IPS-20b (cell line): ENCODE results near the gene ZNF148.
"Not testable (repeated sequence)": the region's sequence is repeated elsewhere in the genome, so short reads cannot be mapped to it uniquely, and the experiment has no call there.

Source experiments
- H3K27ac ChIP-seq: one replicate; pipeline ENCODE4 v1.5.1; 2013; ENCODE audit warnings: low read length
- H3K27me3 ChIP-seq: 2 replicates; pipeline ENCODE4 v1.6.1; 2013; ENCODE audit warnings: mild to moderate bottlenecking, low read length, inconsistent platforms; ENCODE audit not compliant: insufficient read depth
- H3K36me3 ChIP-seq: 2 replicates; pipeline ENCODE4 v1.6.1; 2013; ENCODE audit warnings: low read depth, mild to moderate bottlenecking, inconsistent platforms, low read length, moderate library complexity; ENCODE audit not compliant: insufficient read depth
- H3K4me1 ChIP-seq: 2 replicates; pipeline ENCODE4 v1.6.1; 2013; ENCODE audit warnings: mild to moderate bottlenecking, control low read depth, inconsistent platforms, low read length, moderate library complexity; ENCODE audit not compliant: insufficient read depth
- H3K4me3 ChIP-seq: 2 replicates; pipeline ENCODE4 v1.5.1; 2013; ENCODE audit warnings: mild to moderate bottlenecking, low read length, inconsistent platforms
- H3K9ac ChIP-seq: 2 replicates; pipeline ENCODE4 v1.6.1; 2013; ENCODE audit warnings: low read depth, mild to moderate bottlenecking, inconsistent platforms, low read length, moderate library complexity
- H3K9me3 ChIP-seq: 2 replicates; pipeline ENCODE4 v1.6.1; 2013; ENCODE audit warnings: mild to moderate bottlenecking, low read depth, low read length, inconsistent platforms; ENCODE audit not compliant: insufficient read depth

ZNF148 gene

DNA sequence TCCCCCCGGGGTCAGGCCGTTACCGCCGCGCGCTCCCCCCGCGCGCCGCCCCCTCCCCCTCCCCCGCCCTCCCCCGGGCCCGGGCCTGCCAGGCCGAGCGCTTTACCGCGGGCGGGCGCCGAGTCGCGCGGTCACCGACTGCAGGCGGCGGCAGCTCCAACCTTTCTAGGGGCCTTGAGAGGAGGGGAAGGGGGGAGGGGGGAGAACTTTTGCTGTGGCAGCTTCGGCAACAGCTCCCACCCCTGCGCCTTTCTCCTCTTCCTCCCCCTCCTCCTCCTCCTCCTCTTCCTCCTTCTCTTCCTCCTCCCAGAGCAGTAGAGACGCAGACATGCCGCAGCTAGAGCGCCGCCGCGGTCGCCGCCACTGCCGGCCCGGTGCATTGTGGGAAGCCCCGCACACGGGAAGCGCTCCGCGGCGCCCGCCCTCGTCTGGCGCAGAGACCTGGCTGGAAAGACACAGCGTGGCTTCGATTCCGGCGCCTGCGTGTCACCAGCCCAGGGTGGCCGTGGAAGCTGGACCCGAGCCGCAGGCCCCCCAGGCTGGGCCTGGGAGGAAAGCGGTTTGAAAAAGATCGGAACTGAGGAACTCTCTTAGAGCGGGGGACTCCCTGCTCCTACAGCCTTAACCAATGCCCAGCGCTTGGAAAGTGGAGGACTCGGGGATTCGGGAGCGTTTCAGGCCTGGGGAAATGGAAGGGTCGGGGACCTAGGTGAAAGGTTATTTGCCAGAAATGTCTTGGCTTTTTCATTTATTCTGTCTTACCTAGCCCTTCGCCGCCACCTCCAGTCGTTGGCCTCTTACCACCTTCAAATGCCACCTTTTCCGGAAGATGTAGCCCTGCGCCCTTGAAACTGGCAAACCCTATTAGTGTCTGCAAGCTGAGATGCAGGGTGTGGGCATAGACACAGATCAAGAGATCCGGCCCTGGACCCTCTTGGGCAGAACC lies at the start of gene ZNF148:
ZNF148 (minus strand) TSS at position 330 of the 946 bp plus-strand sequence. CDS start 61,685 bp downstream, outside the sequence.
- Histone ChIP-seq H3K27me3 (no peaks in the 10 kb centered on the region), H3K9me3 (no peaks in the 10 kb centered on the region), H3K4me3 (peak within 1 kb of the TSS; percentile 97), H3K9ac (peak within 1 kb of the TSS; percentile 97), H3K36me3 (no peaks in the 10 kb centered on the region), H3K4me1 (peaks cover 11% of the 10 kb centered on the region; the same call in 1 of the 2 replicates), H3K27ac (peak within 1 kb of the TSS; percentile 86)

DNA sequence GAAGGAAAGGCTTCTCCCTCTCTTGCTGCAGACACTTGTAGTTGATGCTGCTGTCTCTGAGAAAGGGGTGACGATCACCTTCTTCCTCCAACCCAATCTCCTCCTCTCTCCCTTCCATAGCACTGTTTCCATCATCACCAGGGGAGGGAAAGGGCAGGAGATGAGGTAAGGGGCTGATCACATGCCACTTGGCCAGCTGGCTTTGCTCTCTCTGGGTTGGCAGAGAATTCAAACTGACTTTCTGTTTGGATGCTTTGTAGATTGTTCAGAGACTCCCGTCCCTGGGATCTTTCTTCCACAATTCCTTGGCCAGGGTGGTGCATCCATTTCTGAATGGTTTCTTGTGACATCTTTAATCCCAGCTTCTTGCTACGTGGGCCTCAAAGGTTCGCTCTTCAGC lies 43.2 kb upstream of the ZNF148 start:
- no peaks in the 10 kb centered on the region for H3K27me3 ChIP-seq
- H3K9ac ChIP-seq, result no peak overlapping the region
- no peak overlapping the region for H3K4me3 ChIP-seq
- no peaks in the 10 kb centered on the region for H3K9me3 ChIP-seq
- H3K4me1 ChIP-seq, result no peaks in the 10 kb centered on the region
- H3K36me3 ChIP-seq, result no peaks in the 10 kb centered on the region
- H3K27ac ChIP-seq, result no peak overlapping the region

- no peak overlapping the region for H3K4me3 ChIP-seq
- H3K9ac ChIP-seq, result no peak overlapping the region
- H3K27me3 ChIP-seq, result no peaks in the 10 kb centered on the region
- no peaks in the 10 kb centered on the region for H3K4me1 ChIP-seq
- H3K9me3 ChIP-seq, result no peaks in the 10 kb centered on the region
- H3K27ac ChIP-seq, result no peak overlapping the region
- H3K36me3 ChIP-seq, result no peaks in the 10 kb centered on the region
These were observed 41.1 kb upstream of the ZNF148 start for GRCh38 chr3:125416235-125416634.

DNA sequence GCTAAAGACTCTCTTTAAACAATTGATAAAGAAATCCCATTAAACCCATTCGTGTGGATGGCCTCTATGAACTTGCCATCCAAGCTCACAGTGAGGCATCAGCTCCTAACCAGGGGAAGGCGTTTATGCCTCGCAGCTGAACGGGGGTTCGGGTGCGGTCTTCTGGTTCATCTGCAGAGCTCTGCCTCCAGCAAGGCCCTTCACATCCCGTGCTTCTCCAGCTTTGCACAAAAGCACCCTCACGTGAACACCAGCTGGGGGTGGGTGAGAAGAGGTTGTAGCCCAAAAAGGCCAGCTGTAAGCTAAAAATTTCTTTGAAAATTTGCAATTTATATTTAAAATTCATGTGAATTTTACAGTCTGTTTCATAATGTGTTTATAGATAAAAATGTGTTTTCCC lies 39.5 kb upstream of the ZNF148 start:
- no peak overlapping the region for H3K27ac ChIP-seq

DNA sequence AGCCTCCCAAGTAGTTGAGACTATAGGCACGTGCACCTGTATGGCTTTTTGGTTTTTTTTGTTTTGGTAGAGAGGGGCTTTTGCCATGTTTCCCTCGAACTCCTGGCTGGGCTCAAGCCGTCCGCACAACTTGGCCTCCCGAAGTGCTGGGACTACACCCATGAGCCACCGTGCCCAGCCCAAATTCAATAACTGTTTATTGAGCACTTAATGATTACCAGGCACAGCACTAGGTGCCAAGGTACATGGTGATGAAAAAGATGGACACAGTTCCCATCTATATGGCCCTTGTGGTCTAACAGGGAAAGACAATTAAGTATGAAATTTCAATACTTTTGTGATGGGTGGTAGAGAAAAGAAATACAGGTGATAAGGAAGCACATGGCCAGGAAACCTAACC lies 35.8 kb upstream of the ZNF148 start:
- no peaks in the 10 kb centered on the region for H3K4me1 ChIP-seq
- no peaks in the 10 kb centered on the region for H3K27me3 ChIP-seq
- H3K9ac ChIP-seq, result no peak overlapping the region
- H3K36me3 ChIP-seq, result no peaks in the 10 kb centered on the region
- no peak overlapping the region for H3K4me3 ChIP-seq
- no peaks in the 10 kb centered on the region for H3K9me3 ChIP-seq
- no peak overlapping the region for H3K27ac ChIP-seq

More for the DNA sequence above, 39.5 kb upstream of the ZNF148 start:
- H3K27me3 ChIP-seq, result no peaks in the 10 kb centered on the region
- H3K4me3 ChIP-seq, result no peak overlapping the region
- no peak overlapping the region for H3K9ac ChIP-seq
- no peaks in the 10 kb centered on the region for H3K4me1 ChIP-seq
- no peaks in the 10 kb centered on the region for H3K9me3 ChIP-seq
- H3K36me3 ChIP-seq, result no peaks in the 10 kb centered on the region

DNA sequence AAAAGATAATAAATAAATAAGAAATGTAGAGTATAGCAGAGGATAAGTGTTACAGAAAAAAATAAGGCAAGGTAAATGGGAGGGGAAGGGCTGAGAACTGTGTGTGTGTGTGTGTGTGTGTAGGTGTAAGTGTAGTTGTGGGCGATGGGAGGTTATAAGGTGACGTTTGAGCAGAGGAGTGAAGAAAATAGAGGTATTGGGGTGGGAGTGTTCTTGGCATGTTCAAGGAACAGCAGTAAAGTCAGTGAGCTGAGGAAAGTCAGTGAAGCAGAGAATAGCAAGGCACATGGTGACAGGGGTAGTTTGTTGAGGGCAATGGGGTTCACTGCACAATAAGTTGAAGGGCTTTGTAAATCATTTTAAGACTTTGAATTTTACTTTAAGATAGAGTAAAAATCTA lies 30.9 kb upstream of the ZNF148 start:
- H3K9ac ChIP-seq, result no peak overlapping the region
- no peaks in the 10 kb centered on the region for H3K27me3 ChIP-seq
- H3K27ac ChIP-seq, result no peak overlapping the region
- H3K4me3 ChIP-seq, result no peak overlapping the region
- no peaks in the 10 kb centered on the region for H3K36me3 ChIP-seq
- H3K4me1 ChIP-seq, result no peaks in the 10 kb centered on the region
- no peaks in the 10 kb centered on the region for H3K9me3 ChIP-seq

DNA sequence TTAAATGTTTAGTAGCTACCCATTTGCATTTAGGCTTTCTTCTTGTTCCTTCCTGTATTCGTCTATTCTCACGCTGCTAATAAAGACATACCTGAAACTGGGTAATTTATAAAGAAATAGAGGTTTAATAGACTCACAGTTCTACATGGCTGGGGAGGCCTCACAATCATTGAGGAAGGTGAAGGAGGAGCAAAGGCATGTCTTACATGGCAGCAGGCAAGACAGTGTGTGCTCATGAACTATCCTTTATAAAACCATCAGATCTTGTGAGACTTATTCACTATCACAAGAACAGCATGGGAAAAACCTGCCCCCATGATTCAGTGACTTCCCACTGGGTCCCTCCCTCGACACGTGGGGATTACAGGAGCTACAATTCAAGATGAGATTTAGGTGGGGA lies 30.4 kb upstream of the ZNF148 start:
- not testable (repeated sequence) for H3K27me3 ChIP-seq, H3K27ac ChIP-seq, H3K4me3 ChIP-seq, H3K36me3 ChIP-seq, H3K9me3 ChIP-seq, H3K4me1 ChIP-seq, H3K9ac ChIP-seq

- H3K4me3 ChIP-seq, result no peak overlapping the region
- H3K27ac ChIP-seq, result no peak overlapping the region
- H3K4me1 ChIP-seq, result peaks cover 4% of the 10 kb centered on the region; the same call in 1 of the 2 replicates
- no peaks in the 10 kb centered on the region for H3K27me3 ChIP-seq
- no peaks in the 10 kb centered on the region for H3K9me3 ChIP-seq
- H3K36me3 ChIP-seq, result no peaks in the 10 kb centered on the region
- H3K9ac ChIP-seq, result no peak overlapping the region
These were observed 28.7 kb upstream of the ZNF148 start for GRCh38 chr3:125403789-125404188.

- Histone ChIP-seq H3K27ac (no peak overlapping the region), H3K4me1 (peaks cover 4% of the 10 kb centered on the region; the same call in 1 of the 2 replicates), H3K4me3 (no peak overlapping the region)
These were observed 27.5 kb upstream of the ZNF148 start for GRCh38 chr3:125402639-125403038.

GRCh38 chr3:125401402-125401801 lies 26.3 kb upstream of the ZNF148 start:
- Histone ChIP-seq H3K27me3 (peaks cover 11% of the 10 kb centered on the region; the same call in 1 of the 2 replicates), H3K36me3 (no peaks in the 10 kb centered on the region), H3K27ac (no peak overlapping the region), H3K4me1 (peaks cover 4% of the 10 kb centered on the region; the same call in 1 of the 2 replicates), H3K4me3 (no peak overlapping the region), H3K9me3 (no peaks in the 10 kb centered on the region), H3K9ac (no peak overlapping the region)

More at GRCh38 chr3:125402639-125403038, 27.5 kb upstream of the ZNF148 start:
- H3K9me3 ChIP-seq, result no peaks in the 10 kb centered on the region
- no peak overlapping the region for H3K9ac ChIP-seq
- peaks cover 11% of the 10 kb centered on the region; the same call in 1 of the 2 replicates for H3K27me3 ChIP-seq
- H3K36me3 ChIP-seq, result no peaks in the 10 kb centered on the region

DNA sequence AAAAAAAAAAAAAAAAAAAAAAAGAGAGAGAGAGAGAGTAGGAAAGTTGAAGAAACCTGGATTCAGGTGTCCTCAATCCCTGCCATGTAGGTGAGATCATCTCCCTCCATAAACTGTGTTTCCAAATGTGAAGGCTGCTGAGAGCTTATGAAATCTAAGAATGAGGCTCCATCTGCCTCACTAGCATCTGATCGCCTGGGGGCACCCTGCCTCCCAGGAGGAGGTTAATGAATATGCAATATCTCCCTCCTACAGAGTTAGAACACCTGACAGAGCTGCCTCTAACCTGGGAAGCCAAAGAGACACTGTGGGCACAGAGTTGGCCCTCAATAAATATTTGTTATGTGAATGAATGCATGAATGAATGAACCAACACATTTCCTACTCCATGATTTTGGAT lies 23.8 kb upstream of the ZNF148 start:
- no peaks in the 10 kb centered on the region for H3K9me3 ChIP-seq
- peaks cover 11% of the 10 kb centered on the region; the same call in 1 of the 2 replicates for H3K27me3 ChIP-seq
- no peak overlapping the region for H3K4me3 ChIP-seq
- H3K27ac ChIP-seq, result no peak overlapping the region
- no peak overlapping the region for H3K9ac ChIP-seq
- H3K4me1 ChIP-seq, result peaks cover 4% of the 10 kb centered on the region; the same call in 1 of the 2 replicates
- no peaks in the 10 kb centered on the region for H3K36me3 ChIP-seq

DNA sequence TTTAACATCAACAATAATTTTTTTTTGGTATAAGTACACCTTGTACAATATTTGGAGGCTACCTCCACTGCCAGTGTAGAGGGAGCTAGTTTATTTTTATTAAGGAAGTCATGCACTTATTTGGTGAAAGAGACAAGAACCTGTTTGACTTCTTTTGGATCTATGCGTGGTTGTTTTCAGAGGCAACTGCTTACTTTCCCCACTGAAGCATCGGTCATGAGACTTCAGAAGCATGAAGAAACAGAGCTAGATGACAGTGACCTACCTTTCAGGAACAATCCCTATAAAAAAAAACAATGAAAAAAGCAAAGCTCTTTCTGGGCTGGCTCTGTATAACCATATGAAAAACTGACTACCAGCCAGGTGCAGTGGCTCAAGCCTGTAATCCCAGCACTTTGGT lies 20.0 kb upstream of the ZNF148 start:
- Histone ChIP-seq H3K9me3 (no peaks in the 10 kb centered on the region), H3K4me3 (no peak overlapping the region), H3K9ac (no peak overlapping the region), H3K4me1 (peaks cover 4% of the 10 kb centered on the region; the same call in 1 of the 2 replicates), H3K27ac (no peak overlapping the region), H3K27me3 (peaks cover 11% of the 10 kb centered on the region; the same call in 1 of the 2 replicates), H3K36me3 (no peaks in the 10 kb centered on the region)
